Uterus (tissue), 4 donors: Measurements from ENCODE around the gene TMPRSS4. TPM values are rescaled to one million over a fixed set of nuclear protein-coding genes. Genes with fewer than 3 reads are reported as not detected.

Experiments used
- DNase-seq, 2 donors: peaks; one replicate each; pipeline ENCODE4 v3.0.0-alpha.2; 2019 to 2020
- H3K27ac ChIP-seq, 2 donors: fragments of 200-600 bp; sonication (generic); 1 replicate in 1 of 2; 2 replicates in 1 of 2; pipeline ENCODE4 v1.5.1; 2016 to 2018
- H3K27me3 ChIP-seq, 2 donors: fragments of 200-600 bp; sonication (generic); one replicate each; pipeline ENCODE4 v1.5.1; 2018 to 2019; ENCODE audit warnings: control low read depth in 1 of 2
- H3K36me3 ChIP-seq, 2 donors: fragments of 200-600 bp; sonication (generic); one replicate each; pipeline ENCODE4 v1.5.1; 2019; ENCODE audit warnings: control low read depth in 1 of 2
- H3K4me1 ChIP-seq, 2 donors: fragments of 200-600 bp; sonication (generic); one replicate each; pipeline ENCODE4 v1.5.1; 2018 to 2019; ENCODE audit warnings: control low read depth in 1 of 2
- H3K4me3 ChIP-seq, 2 donors: fragments of 200-600 bp; sonication (generic); 1 replicate in 1 of 2; 2 replicates in 1 of 2; pipeline ENCODE4 v1.5.1; 2018 to 2019; ENCODE audit warnings: mild to moderate bottlenecking in 1 of 2
- H3K9me3 ChIP-seq, 2 donors: fragments of 200-600 bp; sonication (generic); one replicate each; pipeline ENCODE4 v1.5.1; 2019; ENCODE audit warnings: control low read depth in 1 of 2
- CTCF ChIP-seq, 4 experiments: fragments of 200-600 bp in 2 of 4; fragments of 450-650 bp in 2 of 4; sonication (generic) in 2 of 4; IDR thresholded peaks; one replicate each; pipeline ENCODE4 v1.5.1; 2016 to 2019; ENCODE audit warnings: antibody characterized with exemption in 4 of 4, mild to moderate bottlenecking in 2 of 4, moderate library complexity in 1 of 4
- POLR2A ChIP-seq, 2 donors: fragments of 450-650 bp; IDR thresholded peaks; one replicate each; pipeline ENCODE4 v1.6.1; 2016; ENCODE audit warnings: antibody characterized with exemption in 2 of 2, mild to moderate bottlenecking in 1 of 2, moderate library complexity in 1 of 2
- intact Hi-C: fragments of 100-400 bp; cut with DNase I; formaldehyde crosslinking; loops from one replicate; pipeline ENCODE4 v1.15.1; 2023; ENCODE audit warnings: low total_unique reads
- total RNA-seq, 4 donors: library from RNA; depleted of rRNA in 3 of 4; stranded (reverse); fragments of >200 nt in 3 of 4; gene quantifications; one replicate each; pipeline versions ENCODE4 v1.1.0 to v1.2.4, GENCODE V29; 2014 to 2023
- donor health status: DM: yes; HTN: yes; CAD: no.

Gene TMPRSS4
- total RNA-seq, 4 donors from 2014 or later: 0.88 to 5.5 TPM; not detected in 2

GRCh38 chr11:118086913-118087768 lies 10.3 kb downstream of the TMPRSS4 start, which contains the start of gene SMIM35:
TSS of gene SMIM35 (minus strand) at chr11:118086963. CDS start at chr11:118086757, 206 bp downstream.
- no peaks in the 10 kb centered on the region for H3K4me1 ChIP-seq
- DNase-seq: no peak
- no peaks in the 10 kb centered on the region for H3K27me3 ChIP-seq
- H3K27ac ChIP-seq: no peak within 1 kb of the TSS
- no peak for TF ChIP-seq CTCF (IDR thresholded peaks at IDR 0.05)
- TF ChIP-seq POLR2A (IDR thresholded peaks at IDR 0.05): no peak
- no peak within 1 kb of the TSS for H3K4me3 ChIP-seq
- H3K9me3 ChIP-seq: no peaks in the 10 kb centered on the region
- no peaks in the 10 kb centered on the region for H3K36me3 ChIP-seq
- intact Hi-C loops: no loop called here

GRCh38 chr11:118087931-118088330 lies 11.1 kb downstream of the TMPRSS4 start:
- H3K4me1 ChIP-seq: no peaks in the 10 kb centered on the region
- no peaks in the 10 kb centered on the region for H3K9me3 ChIP-seq
- no peak overlapping the region for H3K4me3 ChIP-seq
- no peaks in the 10 kb centered on the region for H3K27me3 ChIP-seq
- DNase-seq: no peak
- H3K27ac ChIP-seq: no peak overlapping the region
- TF ChIP-seq CTCF (IDR thresholded peaks at IDR 0.05): no peak
- TF ChIP-seq POLR2A (IDR thresholded peaks at IDR 0.05): no peak
- intact Hi-C loops: no loop called here
- no peaks in the 10 kb centered on the region for H3K36me3 ChIP-seq

- H3K27ac ChIP-seq: no peak overlapping the region
- no peaks in the 10 kb centered on the region for H3K36me3 ChIP-seq
- DNase-seq: no peak
- no peak overlapping the region for H3K4me3 ChIP-seq
- H3K27me3 ChIP-seq: no peaks in the 10 kb centered on the region
- no peaks in the 10 kb centered on the region for H3K9me3 ChIP-seq
- no peaks in the 10 kb centered on the region for H3K4me1 ChIP-seq
- TF ChIP-seq CTCF (IDR thresholded peaks at IDR 0.05) (no peak), POLR2A (IDR thresholded peaks at IDR 0.05) (no peak)
- intact Hi-C loops: no loop called here
Measured at GRCh38 chr11:118088531-118088930, 11.7 kb downstream of the TMPRSS4 start.

- no peak for DNase-seq
- no peak overlapping the region for H3K27ac ChIP-seq
- no peaks in the 10 kb centered on the region for H3K4me1 ChIP-seq
- TF ChIP-seq CTCF (IDR thresholded peaks at IDR 0.05) (no peak), POLR2A (IDR thresholded peaks at IDR 0.05) (no peak)
- H3K27me3 ChIP-seq: no peaks in the 10 kb centered on the region
- no peaks in the 10 kb centered on the region for H3K9me3 ChIP-seq
- intact Hi-C loops: no loop called here
- no peaks in the 10 kb centered on the region for H3K36me3 ChIP-seq
- H3K4me3 ChIP-seq: no peak overlapping the region
Measured at GRCh38 chr11:118090545-118091162, 13.8 kb downstream of the TMPRSS4 start.

- TF ChIP-seq POLR2A (IDR thresholded peaks at IDR 0.05): no peak
- no peak for TF ChIP-seq CTCF (IDR thresholded peaks at IDR 0.05)
- intact Hi-C loops: no loop called here
- Histone ChIP-seq H3K9me3 (no peaks in the 10 kb centered on the region), H3K27me3 (no peaks in the 10 kb centered on the region), H3K4me1 (no peaks in the 10 kb centered on the region), H3K4me3 (no peak overlapping the region), H3K27ac (no peak overlapping the region), H3K36me3 (no peaks in the 10 kb centered on the region)
- no peak for DNase-seq
Measured at GRCh38 chr11:118091690-118092089, 14.8 kb downstream of the TMPRSS4 start.
